ENCODE data around the gene DIP2C. TPM values are rescaled to one million over a fixed set of nuclear protein-coding genes. Genes with fewer than 3 reads are reported as not detected.

Gene DIP2C
- total RNA-seq, 1 experiment from 2014 or later = 11.0 TPM

GRCh38 chr10:600234-600633 lies 89.2 kb downstream of the DIP2C start:
- H3K36me3 Mint-ChIP-seq (ENCODE audit: insufficient read depth, unreplicated experiment) = no peaks in the 10 kb centered on the region
- BruUV-seq (replicated peaks) = no TSS peak
- intact Hi-C loops (cut with micrococcal nuclease; ENCODE audit: unreplicated experiment) = no loop called here
- no peak for DNase-seq
- peaks cover 3% of the 10 kb centered on the region for H3K4me1 Mint-ChIP-seq (ENCODE audit: low read depth, unreplicated experiment)
- no peak for TF ChIP-seq CTCF (IDR thresholded peaks at IDR 0.05; ENCODE audit: unreplicated experiment)
- no peak overlapping the region for H3K4me3 Mint-ChIP-seq (ENCODE audit: low read depth, unreplicated experiment)
- no peak overlapping the region for H3K27ac Mint-ChIP-seq (ENCODE audit: unreplicated experiment)
- CTCF ChIA-PET = no interaction called here
- H3K27me3 Mint-ChIP-seq (ENCODE audit: unreplicated experiment) = no peaks in the 10 kb centered on the region
- no peaks in the 10 kb centered on the region for H3K9me3 Mint-ChIP-seq (ENCODE audit: low read depth, unreplicated experiment)

GRCh38 chr10:599767-600166 lies 89.7 kb downstream of the DIP2C start:
- H3K9me3 Mint-ChIP-seq (ENCODE audit: low read depth, unreplicated experiment) = no peaks in the 10 kb centered on the region
- BruUV-seq (replicated peaks) = no TSS peak
- DNase-seq = no peak
- no peak overlapping the region for H3K27ac Mint-ChIP-seq (ENCODE audit: unreplicated experiment)
- intact Hi-C loops (cut with micrococcal nuclease; ENCODE audit: unreplicated experiment) = no loop called here
- CTCF ChIA-PET = no interaction called here
- no peaks in the 10 kb centered on the region for H3K36me3 Mint-ChIP-seq (ENCODE audit: insufficient read depth, unreplicated experiment)
- no peaks in the 10 kb centered on the region for H3K27me3 Mint-ChIP-seq (ENCODE audit: unreplicated experiment)
- H3K4me3 Mint-ChIP-seq (ENCODE audit: low read depth, unreplicated experiment) = no peak overlapping the region
- TF ChIP-seq CTCF (IDR thresholded peaks at IDR 0.05; ENCODE audit: unreplicated experiment) = no peak
- H3K4me1 Mint-ChIP-seq (ENCODE audit: low read depth, unreplicated experiment) = no peaks in the 10 kb centered on the region

- H3K9me3 Mint-ChIP-seq (ENCODE audit: low read depth, unreplicated experiment) = no peaks in the 10 kb centered on the region
- no peak for TF ChIP-seq CTCF (IDR thresholded peaks at IDR 0.05; ENCODE audit: unreplicated experiment)
- intact Hi-C loops (cut with micrococcal nuclease; ENCODE audit: unreplicated experiment) = no loop called here
- CTCF ChIA-PET = no interaction called here
- H3K4me3 Mint-ChIP-seq (ENCODE audit: low read depth, unreplicated experiment) = no peak overlapping the region
- H3K36me3 Mint-ChIP-seq (ENCODE audit: insufficient read depth, unreplicated experiment) = no peaks in the 10 kb centered on the region
- H3K27me3 Mint-ChIP-seq (ENCODE audit: unreplicated experiment) = no peaks in the 10 kb centered on the region
- no TSS peak for BruUV-seq (replicated peaks)
- H3K27ac Mint-ChIP-seq (ENCODE audit: unreplicated experiment) = no peak overlapping the region
- H3K4me1 Mint-ChIP-seq (ENCODE audit: low read depth, unreplicated experiment) = no peaks in the 10 kb centered on the region
- no peak for DNase-seq
Observed at GRCh38 chr10:598415-599170, 90.9 kb downstream of the DIP2C start.

GRCh38 chr10:597976-598375 lies 91.5 kb downstream of the DIP2C start:
- DNase-seq = no peak
- CTCF ChIA-PET = no interaction called here
- no TSS peak for BruUV-seq (replicated peaks)
- Mint-ChIP-seq H3K27ac (ENCODE audit: unreplicated experiment) (no peak overlapping the region), H3K27me3 (ENCODE audit: unreplicated experiment) (no peaks in the 10 kb centered on the region), H3K36me3 (ENCODE audit: insufficient read depth, unreplicated experiment) (no peaks in the 10 kb centered on the region), H3K4me3 (ENCODE audit: low read depth, unreplicated experiment) (no peak overlapping the region), H3K9me3 (ENCODE audit: low read depth, unreplicated experiment) (no peaks in the 10 kb centered on the region), H3K4me1 (ENCODE audit: low read depth, unreplicated experiment) (no peaks in the 10 kb centered on the region)
- intact Hi-C loops (cut with micrococcal nuclease; ENCODE audit: unreplicated experiment) = no loop called here
- no peak for TF ChIP-seq CTCF (IDR thresholded peaks at IDR 0.05; ENCODE audit: unreplicated experiment)

All from Calu3 (cell line).